Stimulated activated CD8-positive, alpha-beta memory T cell treated with anti-CD3 and anti-CD28 coated beads, Interleukin-7, amount 100 ng/mL, for 4 hours (primary cell): ENCODE results near the gene DLG2.
"Not testable (repeated sequence)": the region's sequence is repeated elsewhere in the genome, so short reads cannot be mapped to it uniquely, and the experiment has no call there.

Experiments used
- DNase-seq, 2 donors: peaks; one replicate each; pipeline ENCODE4 v3.0.0-alpha.2; 2020; ENCODE audit warnings: low read depth in 2 of 2

DLG2 gene

GRCh38 chr11:85118151-85118550, 509.0 kb downstream of the DLG2 start:
- DNase-seq, result no peak

GRCh38 chr11:85115798-85116197, 511.3 kb downstream of the DLG2 start:
- DNase-seq, result no peak

GRCh38 chr11:85114786-85115185, 512.4 kb downstream of the DLG2 start:
- no peak for DNase-seq

GRCh38 chr11:85110246-85110645, 516.9 kb downstream of the DLG2 start:
- DNase-seq, result not testable (repeated sequence)

GRCh38 chr11:85109141-85109540, 518.0 kb downstream of the DLG2 start:
- no peak for DNase-seq

GRCh38 chr11:85105868-85106267, 521.3 kb downstream of the DLG2 start:
- no peak for DNase-seq

- no peak for DNase-seq
These were observed 527.6 kb downstream of the DLG2 start for GRCh38 chr11:85099522-85099921.

- DNase-seq, result no peak
These were observed 528.1 kb downstream of the DLG2 start for GRCh38 chr11:85098996-85099395.

- no peak for DNase-seq
These were observed 530.2 kb downstream of the DLG2 start for GRCh38 chr11:85096939-85097338.

- no peak for DNase-seq
These were observed 531.9 kb downstream of the DLG2 start for GRCh38 chr11:85095239-85095638.

- no peak for DNase-seq
These were observed 532.3 kb downstream of the DLG2 start for GRCh38 chr11:85094795-85095194.

- DNase-seq, result no peak
These were observed 537.5 kb downstream of the DLG2 start for GRCh38 chr11:85089654-85090053.

- no peak for DNase-seq
These were observed 538.9 kb downstream of the DLG2 start for GRCh38 chr11:85088286-85088685.

- DNase-seq, result no peak
These were observed 540.5 kb downstream of the DLG2 start for GRCh38 chr11:85086504-85087284.

- no peak for DNase-seq
These were observed 550.4 kb downstream of the DLG2 start for GRCh38 chr11:85076535-85077330.

- no peak for DNase-seq
These were observed 564.5 kb downstream of the DLG2 start for GRCh38 chr11:85062659-85063058.

GRCh38 chr11:85052636-85053035, 574.5 kb downstream of the DLG2 start:
- DNase-seq, result no peak

- DNase-seq, result no peak
These were observed 578.3 kb downstream of the DLG2 start for GRCh38 chr11:85048801-85049200.

- DNase-seq, result no peak
These were observed 581.4 kb downstream of the DLG2 start for GRCh38 chr11:85045716-85046115.

GRCh38 chr11:85044911-85045310, 582.2 kb downstream of the DLG2 start:
- DNase-seq, result no peak

GRCh38 chr11:85042361-85042760, 584.8 kb downstream of the DLG2 start:
- no peak for DNase-seq

GRCh38 chr11:85040166-85040565, 587.0 kb downstream of the DLG2 start:
- DNase-seq, result no peak

GRCh38 chr11:85029964-85030363, 597.2 kb downstream of the DLG2 start:
- no peak for DNase-seq
